G401.6 (cell line): Measurements from ENCODE around the gene CCT5.
"Not testable (repeated sequence)": the region's sequence is repeated elsewhere in the genome, so short reads cannot be mapped to it uniquely, and the experiment has no call there.

Experiments
- FAIRE-seq: peaks from 2 replicates; lab custom pipeline; 2012; peaks lifted over from hg19 to GRCh38; lab: Jason Lieb, UNC

CCT5 gene

DNA sequence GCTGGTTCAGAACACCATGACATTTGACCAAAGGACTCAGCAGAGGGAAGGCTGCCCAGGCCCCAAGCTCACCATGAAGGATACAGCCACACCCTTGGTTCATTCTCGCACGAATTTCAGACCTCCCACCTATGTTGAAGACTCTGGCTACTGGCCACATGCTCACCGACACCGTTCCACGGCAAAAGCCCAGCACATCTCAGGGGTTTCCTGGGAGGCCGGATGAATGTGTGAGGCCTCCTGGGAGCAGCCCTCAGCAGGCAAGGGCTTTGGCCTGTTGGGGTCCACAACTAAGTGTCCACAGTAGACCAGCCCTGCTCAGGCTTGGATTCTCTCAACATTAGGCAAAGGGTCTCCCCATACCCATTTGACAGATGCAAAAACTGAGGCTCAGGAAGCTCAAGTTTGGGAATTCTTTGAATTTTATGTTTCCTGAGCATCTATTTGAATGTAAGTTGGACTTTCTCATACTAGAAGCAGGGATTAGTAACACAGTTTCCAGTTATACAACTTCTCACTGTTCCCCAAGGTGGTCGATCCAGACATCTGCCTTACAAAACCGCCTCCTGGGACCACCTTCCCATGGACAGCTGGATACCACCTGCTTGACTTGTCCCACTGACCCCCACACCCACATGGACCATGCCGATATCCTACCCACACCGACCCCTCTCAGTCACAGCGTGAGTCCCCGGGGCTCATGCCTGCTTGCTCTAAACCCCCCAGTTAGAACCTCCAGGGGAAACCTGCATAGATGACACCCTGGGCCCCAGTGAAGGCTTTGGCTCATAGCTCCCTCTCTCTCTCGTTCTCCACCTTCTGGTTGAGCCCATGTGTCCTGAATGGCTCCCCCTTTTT is 27.9 kb downstream of the CCT5 start:
- no peak for FAIRE-seq

DNA sequence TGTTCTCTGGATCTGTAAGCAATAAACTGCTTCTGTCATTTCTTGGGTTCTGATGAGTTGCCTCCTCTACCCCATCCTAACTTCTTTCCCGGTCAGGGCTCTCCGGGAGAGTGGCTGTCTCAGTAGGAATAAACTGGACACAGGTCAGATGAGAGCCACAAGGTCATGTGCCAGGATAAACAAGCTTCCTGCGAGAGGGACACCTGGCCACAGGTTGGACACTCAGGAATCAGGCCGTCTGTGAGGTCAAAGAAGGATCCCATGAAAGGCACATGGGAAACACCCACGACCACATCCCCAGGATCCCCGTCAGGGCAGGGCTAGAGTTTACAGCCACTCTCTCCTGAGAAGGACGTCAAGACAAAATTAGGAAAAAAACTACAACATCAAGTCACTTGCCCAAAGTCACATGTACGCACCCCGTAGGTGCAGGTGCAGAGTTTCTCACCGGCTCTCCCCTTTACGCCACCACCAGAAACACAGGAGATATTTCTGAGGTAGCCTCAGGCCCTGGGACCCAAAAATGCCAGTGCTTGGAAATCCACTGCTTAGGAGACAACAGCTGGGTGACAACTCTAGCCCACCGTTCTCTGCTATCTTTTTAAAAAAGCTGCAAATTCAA is 28.7 kb downstream of the CCT5 start:
- FAIRE-seq = no peak

DNA sequence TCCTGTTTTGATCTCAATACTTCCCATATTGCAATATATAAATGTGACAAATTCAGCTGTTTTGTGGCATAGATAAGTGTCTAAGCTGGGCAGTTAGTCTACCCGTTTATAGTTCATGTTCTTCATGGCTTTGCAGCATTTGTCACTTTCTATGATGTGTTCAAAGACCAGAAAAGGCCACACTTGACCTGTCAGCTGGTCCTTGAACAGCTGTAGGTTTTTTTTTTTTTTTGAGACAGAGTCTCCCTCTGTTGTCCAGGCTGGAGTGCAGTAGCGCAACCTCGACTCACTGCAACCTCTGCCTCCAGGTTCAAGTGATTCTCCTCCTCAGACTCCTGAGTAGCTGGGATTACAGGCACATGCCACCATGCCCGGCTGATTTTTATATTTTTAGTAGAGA is 29.2 kb downstream of the CCT5 start:
- no peak for FAIRE-seq

DNA sequence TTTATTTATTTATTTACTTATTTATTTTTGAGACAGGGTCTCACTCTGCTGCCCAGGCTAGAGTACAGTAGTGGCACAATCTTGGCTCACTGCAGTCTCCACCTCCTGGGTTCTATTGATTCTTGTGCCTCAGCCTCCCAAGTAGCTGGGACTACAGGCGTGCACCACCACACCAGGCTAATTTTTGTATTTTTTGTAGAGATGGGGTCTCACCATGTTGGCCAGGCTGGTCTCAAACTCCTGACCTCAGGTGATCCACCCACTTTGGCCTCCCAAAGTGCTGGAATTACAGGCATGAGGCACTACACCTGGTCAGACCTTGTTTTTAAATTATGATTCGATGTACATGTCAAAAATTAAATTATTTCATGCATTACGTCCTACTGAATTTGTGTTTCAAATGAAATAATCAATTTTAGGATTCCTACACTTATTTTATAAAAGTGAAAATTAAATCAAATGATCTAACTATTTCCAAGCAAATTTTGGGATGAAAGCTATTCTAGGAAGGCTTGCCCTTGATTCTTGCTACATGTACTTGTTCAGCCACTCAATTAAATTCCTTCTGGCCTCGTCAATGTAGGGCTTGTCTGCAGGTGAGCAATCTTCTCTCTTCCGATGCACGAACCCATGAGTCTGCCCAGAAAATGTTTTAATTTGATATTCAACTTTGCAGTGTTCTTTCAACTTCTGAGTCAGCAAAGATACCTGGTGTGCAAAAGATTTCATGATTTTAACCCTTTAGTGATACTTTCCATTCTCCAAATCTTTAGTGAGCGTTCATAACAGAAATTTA is 30.0 kb downstream of the CCT5 start:
- FAIRE-seq = no peak

DNA sequence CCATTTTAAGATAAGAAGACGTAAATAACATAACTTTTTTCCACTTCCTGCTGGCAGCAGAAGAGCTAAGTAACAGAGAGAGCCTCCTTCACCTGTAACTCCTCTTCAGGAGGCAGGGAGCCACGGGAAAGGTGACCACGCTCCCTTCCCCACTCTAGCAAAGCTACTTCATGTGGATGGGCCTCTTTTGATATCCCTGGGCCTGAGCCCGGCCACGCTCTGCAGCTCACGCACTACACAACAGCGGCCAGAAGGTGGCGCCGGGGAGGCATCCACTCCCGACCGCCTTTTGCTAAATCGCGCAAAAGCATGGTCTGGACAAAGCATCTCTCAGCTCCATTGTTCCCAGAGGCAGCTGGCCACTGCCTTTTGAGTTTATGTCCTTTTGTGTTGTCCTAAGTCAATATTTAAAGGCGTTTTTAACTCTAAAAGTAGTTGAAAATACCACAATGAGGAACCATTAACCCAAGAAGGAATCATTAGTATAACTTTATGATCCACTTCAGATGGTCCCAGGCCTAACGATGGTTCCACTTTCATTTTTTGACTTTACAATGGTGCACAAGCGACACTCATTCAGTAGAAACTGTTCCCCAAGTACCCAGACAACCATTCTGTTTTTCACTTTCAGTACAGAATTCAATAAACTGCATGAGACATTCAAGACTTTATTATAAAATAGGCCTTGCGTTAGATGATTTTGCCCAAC is 34.0 kb downstream of the CCT5 start:
- peak; percentile 37 for FAIRE-seq

DNA sequence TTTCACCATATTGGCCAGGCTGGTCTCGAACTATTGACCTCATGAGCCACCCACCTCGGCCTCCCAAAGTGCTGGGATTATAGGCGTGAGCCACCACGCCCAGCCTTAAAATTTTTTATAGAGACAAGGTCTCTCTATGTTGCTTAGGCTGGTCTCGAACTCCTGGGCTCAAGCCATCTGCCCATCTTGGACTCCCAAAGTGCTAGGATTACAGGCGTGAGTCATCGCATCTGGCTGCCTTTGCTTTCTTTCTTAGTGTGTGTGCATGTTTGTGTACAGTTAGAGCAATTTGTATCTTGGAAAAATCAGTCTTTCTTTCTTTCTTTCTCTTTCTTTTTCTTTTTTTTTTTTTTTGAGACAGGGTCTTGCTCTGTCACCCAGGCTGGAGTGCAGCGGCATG is 35.3 kb downstream of the CCT5 start:
- not testable (repeated sequence) for FAIRE-seq

DNA sequence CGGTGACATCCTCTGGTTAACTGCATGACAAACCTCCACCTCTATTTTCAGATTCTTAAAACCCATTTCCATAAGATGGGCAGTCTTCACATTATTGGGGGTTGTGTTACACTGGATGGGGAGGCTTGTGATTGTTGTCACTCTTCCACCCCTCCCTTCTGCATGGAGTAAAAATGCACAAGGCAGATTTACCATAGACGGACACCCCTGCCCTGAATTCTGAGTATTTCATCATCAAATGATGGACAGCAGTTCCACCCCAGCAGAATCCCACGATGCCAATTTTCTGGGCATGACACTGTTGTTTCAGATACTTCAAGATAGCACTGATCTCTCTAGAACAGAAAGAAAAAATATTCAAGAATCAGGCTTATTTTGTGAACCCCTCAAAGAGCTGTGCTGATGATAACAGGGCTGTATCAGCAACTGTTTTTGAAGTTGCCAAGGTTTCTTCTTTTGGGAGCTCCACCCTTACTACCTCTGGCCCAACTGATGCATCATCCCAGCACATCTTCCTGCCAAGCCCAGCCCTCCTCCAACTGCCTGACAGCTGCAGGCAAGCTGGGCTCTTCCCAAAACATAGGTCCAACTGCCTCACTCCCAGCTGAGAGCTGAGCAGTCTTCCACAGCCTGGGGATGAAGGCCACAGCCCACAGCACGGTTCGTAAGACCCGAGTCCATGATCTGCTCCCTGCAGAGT is 36.2 kb downstream of the CCT5 start:
- FAIRE-seq = no peak

DNA sequence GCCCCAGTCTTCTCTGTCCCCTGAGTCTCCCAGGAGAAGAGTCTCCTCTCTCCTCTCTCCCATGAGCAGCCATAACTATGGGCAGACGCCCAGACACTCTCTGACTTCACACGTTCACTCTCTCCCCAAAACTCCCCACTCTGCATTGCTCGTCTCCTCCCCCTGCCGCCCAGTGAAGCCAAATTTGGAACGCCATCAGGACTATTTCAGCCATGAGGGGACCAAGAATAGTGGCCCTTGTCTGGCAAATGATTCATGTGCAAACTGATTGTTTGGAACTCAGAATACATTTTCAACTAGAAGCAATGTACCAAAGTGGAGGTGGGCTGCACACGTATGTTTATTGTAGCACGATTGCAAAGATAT is 36.8 kb downstream of the CCT5 start:
- no peak for FAIRE-seq

DNA sequence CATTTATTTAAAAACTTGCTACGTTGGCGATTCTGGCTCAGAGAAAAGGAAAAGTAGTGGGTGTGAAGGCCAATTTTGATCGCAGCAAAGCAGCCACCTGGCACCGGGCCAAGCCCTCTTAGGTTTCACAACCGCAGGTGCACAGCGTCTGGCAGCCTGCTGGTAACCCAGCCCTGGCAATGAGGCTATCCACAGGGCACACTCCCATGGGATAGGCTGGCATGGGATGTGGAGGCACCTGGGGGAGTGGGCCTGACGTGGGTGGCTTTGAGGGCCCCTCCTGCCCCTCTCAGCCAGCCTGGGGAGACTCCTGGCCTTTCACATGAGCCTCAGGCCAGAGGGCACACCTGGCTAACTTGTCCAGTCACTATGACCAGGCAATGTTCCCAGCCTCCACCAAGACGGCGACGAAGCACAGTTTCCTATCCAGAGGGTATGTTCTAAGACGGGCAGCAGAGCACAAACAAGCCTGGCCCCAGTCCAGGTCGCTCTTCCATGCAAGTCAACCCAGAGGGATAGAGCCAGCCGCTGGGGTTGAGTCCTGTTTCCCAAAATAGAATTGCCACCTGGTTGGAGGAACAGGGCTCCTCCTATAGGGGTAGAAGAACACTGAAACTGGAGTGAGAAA is 38.6 kb downstream of the CCT5 start:
- no peak for FAIRE-seq

DNA sequence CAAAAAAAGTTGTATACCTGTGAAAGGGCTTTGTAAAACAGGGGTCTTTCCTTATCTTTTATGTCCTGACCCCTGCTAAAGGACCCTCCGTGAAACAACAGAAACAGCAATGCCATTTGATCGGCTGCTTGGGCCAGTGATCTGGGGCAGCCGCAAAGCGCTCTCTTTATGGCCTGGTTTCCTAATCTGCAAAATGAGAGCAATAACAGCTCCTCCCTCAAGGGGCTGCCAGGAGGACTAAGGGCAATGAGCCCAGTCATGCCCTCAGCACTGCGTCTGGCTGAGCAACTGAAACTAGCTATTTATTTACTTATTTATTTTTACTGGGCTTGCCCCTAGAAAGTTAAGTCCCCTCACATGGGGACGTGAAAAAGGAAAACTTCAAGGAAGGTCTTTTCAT is 39.3 kb downstream of the CCT5 start:
- no peak for FAIRE-seq

DNA sequence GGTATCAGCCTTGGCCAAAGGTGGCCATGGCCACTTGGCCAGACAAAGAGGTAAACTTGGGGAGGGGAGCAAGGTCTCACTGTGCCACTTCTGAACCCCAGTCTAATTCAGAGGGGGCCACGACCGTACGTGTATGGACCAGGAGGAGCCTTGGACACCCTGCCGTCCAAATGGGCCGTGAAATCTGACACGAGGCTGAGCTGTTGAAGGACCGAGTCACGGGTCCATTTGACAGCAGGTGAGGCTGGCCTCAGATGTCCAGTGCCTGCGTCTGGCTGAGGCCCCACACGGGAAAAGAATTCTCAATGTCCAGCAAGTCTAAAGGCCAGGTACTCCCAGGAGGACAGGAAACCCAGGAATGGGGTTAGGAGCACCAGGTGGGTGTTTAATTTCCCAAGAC is 39.9 kb downstream of the CCT5 start:
- no peak for FAIRE-seq

DNA sequence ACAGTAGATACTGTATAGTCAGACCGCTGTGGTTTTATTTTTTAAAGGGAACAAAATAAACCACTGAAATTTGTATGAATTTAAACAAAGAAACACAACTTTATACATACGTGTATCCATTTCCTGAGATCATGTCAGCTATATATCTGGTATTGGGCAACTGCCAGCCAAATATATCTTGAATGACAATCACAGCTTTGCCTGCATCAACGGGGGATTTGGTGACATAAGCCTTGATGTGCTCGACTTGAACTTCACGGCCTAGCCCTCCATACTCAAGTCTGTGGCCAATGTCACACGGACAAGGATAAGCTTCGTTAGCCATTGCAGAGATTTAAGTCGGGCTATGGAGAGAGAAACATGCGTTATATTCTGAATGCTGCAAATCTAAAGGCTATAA is 40.4 kb downstream of the CCT5 start:
- FAIRE-seq = no peak

DNA sequence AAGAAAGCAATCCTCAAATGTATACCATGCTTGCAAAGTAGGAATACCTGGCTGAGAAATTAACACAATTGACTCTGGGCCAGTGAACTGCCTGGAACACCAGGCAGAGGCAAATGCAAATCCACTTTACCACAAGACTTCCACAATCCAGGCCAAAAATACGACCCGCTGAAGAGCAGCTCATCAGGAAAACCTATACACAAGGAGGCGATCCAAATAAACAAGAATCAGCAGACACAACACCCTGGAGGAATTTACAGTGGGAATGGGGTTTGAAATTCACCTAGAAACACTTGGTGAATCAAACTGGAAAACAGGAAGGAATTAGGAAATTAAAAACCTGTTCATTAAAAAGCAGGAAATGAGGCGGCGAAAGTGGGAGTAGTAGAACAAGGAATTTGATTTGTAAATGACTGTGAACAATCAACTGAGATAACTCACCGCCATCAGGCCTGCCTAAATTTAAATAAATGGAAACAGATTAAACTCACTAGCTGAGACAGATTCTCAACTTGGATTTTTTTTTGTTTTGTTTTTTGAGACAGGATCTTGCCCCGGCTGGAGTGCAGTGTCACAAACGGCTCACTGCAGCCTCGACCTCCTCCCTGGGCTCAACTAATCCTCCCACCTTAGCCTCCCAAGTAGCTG is 41.7 kb downstream of the CCT5 start:
- no peak for FAIRE-seq

DNA sequence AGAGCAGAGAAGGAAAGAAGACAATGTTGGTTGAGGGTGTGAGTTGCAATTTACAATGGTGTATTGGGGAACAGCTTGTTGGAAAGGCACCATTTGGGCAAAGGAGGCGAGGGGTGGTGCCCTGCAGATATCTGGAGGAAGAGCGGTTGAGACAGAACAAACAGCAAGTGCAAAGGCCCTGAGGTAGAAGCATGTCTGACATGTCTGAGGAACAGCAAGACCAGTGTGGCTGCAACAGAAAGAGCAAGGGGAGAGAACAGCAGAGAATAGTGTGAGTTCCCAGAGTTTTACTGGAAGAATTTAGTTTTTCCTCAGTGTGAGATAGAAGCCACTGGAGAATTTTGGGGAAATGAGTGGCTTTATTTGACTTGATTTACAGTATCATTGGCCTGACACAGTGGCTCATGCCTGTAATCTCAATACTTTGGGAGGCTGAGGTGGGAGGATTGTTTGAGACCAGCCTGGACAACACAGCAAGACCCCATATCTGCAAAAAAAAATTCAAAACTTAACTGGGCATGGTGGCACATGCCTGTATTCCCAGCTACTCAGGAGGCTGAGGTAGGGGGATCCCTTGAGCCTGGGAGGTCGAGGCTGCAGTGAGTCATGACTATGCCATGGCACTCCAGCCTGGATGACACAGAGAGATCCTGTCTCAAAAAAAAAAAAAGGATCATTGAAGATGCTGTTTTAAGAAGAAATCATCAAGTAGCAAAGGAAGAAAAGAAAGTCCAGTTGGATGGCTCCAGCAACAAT is 44.0 kb downstream of the CCT5 start:
- FAIRE-seq = no peak

DNA sequence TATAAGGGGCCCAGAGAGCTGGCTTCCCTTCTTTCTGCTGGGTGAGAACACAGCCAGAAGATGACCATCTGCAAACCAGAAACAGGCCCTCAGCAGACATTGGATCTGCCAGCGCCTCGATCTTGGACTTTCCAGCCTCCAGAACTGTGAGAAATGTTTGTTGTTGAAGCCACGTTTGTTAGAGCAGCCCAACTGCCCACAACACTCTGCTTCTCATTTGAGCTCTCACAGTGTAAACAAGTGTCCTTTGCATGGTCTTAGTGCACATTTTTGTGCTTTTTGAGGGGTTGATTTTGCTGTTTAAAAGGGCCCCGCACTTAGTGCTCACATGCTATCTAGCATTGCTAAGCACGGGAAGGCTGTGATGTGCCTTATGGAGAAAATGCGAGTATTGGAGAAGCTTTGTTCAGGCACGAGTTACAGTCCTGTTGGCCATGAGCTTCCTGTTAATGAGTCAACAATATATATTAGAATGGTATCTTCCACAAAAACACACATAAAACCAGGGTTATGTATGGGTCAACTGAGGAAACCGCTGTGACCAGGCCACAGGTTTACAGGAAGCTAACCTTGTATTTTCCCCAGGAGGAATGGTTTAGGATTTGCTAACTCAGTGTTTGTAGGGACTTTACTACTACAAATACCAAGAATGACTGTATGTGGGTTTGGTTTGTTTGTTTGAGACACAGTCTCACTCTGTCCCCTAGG is 45.7 kb downstream of the CCT5 start:
- FAIRE-seq = no peak

DNA sequence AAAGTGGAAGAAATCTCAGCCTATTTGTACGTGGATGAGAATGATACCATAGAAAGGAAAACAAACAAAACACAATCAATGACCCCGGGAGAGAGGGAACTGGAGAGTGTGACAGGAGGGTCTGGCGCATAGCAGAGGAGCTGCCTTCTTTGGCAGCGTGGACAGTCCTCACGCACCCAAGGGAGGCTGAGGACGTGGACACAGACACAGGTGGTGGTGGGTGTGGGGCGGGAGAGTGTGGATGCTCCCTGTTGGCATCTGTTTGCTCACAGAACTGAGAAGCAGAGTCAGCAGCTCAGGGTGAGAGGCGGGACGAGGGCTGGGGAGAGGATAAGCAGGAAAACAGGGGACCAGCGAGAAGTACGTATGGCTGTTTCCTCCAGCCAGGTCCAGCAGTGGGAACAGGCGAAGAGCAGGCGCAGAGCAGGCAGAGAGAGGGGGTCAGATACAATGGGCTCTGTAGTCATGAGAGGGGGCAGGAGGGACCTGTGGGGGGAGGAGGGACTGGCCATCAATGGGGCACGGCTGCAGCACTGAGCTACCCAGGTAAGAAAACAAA is 47.6 kb downstream of the CCT5 start:
- FAIRE-seq = no peak

DNA sequence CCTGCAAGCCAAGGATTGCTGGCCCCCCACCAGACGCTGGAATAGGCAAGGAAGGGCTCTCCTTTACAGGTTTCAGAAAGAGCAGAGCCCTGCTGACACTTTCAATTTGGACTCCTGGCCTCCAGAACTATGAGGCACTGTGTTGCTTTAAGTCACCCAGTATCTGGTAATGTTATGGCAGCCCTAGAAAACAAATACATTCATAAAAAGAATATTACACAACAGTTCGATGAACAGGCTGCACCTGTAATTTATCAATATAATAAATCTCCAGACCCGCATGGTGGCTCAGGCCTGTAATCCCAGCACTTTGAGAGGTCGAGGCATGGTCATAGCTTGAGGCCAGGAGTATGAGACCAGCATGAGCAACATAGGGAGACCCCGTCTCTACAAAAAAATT is 50.2 kb downstream of the CCT5 start:
- no peak for FAIRE-seq

DNA sequence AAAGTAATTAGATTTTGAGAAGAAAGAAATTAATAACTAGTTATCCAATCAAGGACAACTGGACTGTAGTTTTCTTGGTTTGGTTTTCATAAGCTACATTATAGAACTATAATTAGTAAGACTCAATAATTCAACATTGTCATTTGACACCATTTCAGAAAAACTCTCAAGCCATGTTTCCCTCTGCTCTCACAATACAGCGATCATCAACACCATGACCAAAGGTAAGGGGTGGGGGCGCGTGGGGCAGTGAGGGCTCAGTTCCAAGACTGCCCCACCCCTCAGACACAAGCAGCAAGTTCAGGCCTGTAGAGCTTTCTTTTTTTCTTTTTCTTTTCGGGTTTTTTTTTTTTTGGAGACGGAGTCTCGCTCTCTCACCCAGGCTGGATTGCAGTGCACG is 51.2 kb downstream of the CCT5 start:
- no peak for FAIRE-seq
